ENCODE data around the gene NUBP1.
"Not testable (repeated sequence)": the region's sequence is repeated elsewhere in the genome, so short reads cannot be mapped to it uniquely, and the experiment has no call there.

NUBP1 gene

GRCh38 chr16:10738231-10739077 lies 5.2 kb upstream of the NUBP1 start:
- no peaks in the 10 kb centered on the region for H3K36me3 ChIP-seq (ENCODE audit: control insufficient read depth, insufficient read depth, low read length)
- H3K79me2 ChIP-seq (ENCODE audit: control insufficient read depth, insufficient read depth, low read length): no peaks in the 10 kb centered on the region
- H2BK120ac ChIP-seq (ENCODE audit: low read depth, low read length): no peak overlapping the region
- no peak overlapping the region for H2BK15ac ChIP-seq (replicated peaks; ENCODE audit: low read depth)
- WGBS (ENCODE audit: extremely low coverage, insufficient coverage, low lambda C conversion rate): no CpG with 5 or more reads among the region's 12 CpGs
- H3K4me1 ChIP-seq (ENCODE audit: control insufficient read depth, low read depth, low read length): no peaks in the 10 kb centered on the region
- H2AK5ac ChIP-seq (ENCODE audit: low read length): no peak overlapping the region
- H2BK5ac ChIP-seq (ENCODE audit: low read length): no peak overlapping the region
- peak; percentile 71 for DNase-seq
- H3K56ac ChIP-seq (ENCODE audit: low read length): no peak overlapping the region
- H3K27ac ChIP-seq (ENCODE audit: low read depth, low read length): no peak overlapping the region
- no peaks in the 10 kb centered on the region for H3K27me3 ChIP-seq (ENCODE audit: insufficient read depth, low read length, poor library complexity)
- no peak overlapping the region for H4K8ac ChIP-seq (ENCODE audit: low read depth, low read length)
- no peaks in the 10 kb centered on the region for H3K79me1 ChIP-seq (ENCODE audit: low read length)
- H4K5ac ChIP-seq (ENCODE audit: low read length): no peak overlapping the region
- H3K9ac ChIP-seq (ENCODE audit: low read length): no peak overlapping the region
- no peak overlapping the region for H3K4me2 ChIP-seq (ENCODE audit: low read length)
- no peak overlapping the region for H3K18ac ChIP-seq (ENCODE audit: low read length)
- no peak overlapping the region for H3K4me3 ChIP-seq (ENCODE audit: low read length)
- H3K23ac ChIP-seq (ENCODE audit: low read length): no peak overlapping the region
- H3K4ac ChIP-seq (ENCODE audit: low read depth, low read length): no peak overlapping the region

DNA sequence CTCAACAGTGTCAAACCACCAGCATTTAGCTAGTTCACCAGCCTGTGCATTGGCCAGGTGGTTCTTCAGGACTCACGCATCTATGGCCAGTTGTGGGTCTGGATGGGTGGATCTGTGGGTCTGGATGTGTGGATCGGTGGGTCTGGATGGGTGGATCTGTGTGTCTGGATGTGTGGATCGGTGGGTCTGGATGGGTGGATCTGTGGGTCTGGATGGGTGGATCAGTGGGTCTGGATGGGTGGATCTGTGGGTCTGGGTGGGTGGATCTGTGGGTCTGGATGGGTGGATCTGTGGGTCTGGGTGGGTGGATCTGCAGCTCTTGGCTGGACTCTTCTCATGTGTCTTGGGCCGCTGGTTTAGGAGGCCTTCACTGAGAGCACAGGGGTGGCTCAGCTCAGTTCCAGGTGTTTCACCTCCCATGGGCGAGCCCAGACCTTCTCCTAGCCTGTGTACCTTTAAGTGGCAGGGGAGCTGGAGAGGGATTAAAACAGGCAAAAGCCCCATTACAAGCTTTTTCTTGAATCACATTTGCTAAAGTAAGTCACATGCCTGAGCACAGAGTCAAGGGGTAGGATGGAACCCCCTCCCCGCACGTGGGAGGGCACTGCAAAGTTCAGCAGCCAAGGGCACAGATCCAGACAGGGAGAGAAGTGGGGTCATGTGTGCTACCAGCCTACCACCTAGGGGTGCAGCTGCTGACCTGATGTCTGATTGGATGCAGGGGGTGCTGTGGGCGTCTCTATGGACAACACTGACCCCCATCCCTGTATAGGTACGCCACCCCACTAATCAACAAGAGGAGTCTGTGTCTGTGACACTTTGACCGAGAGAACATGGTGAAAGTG lies 3.4 kb upstream of the NUBP1 start:
- no CpG with 5 or more reads among the region's 10 CpGs for WGBS (ENCODE audit: extremely low coverage, insufficient coverage, low lambda C conversion rate)

DNA sequence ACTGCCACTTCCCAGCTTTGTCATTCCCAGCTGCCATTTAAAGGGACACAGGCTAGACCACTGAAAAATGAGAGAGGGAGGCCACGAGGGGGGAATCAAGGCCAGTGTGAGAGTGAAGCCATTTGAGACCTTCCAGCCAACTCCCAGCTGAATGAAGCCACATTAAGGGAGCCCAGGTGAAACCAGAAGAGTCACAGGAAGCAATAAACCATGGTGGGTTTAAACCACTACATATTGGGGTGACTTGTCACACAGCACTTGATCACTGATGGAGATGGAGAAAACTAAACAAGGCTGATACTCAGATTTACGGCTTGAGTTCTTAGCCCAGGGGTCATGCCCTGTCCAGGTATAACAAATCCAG lies 2.8 kb upstream of the NUBP1 start:
- H3K36me3 ChIP-seq (ENCODE audit: control insufficient read depth, insufficient read depth, low read length): no peaks in the 10 kb centered on the region
- H2BK120ac ChIP-seq (ENCODE audit: low read depth, low read length): no peak overlapping the region
- H3K4me1 ChIP-seq (ENCODE audit: control insufficient read depth, low read depth, low read length): peaks cover 2% of the 10 kb centered on the region
- no peaks in the 10 kb centered on the region for H3K27me3 ChIP-seq (ENCODE audit: insufficient read depth, low read length, poor library complexity)
- no peaks in the 10 kb centered on the region for H3K79me1 ChIP-seq (ENCODE audit: low read length)
- H3K23ac ChIP-seq (ENCODE audit: low read length): no peak overlapping the region
- no peak overlapping the region for H3K18ac ChIP-seq (ENCODE audit: low read length)
- H4K8ac ChIP-seq (ENCODE audit: low read depth, low read length): no peak overlapping the region
- H3K27ac ChIP-seq (ENCODE audit: low read depth, low read length): no peak overlapping the region
- no peak for DNase-seq
- no peak overlapping the region for H2BK5ac ChIP-seq (ENCODE audit: low read length)
- no peak overlapping the region for H3K4ac ChIP-seq (ENCODE audit: low read depth, low read length)
- no CpG with 5 or more reads among the region's 2 CpGs for WGBS (ENCODE audit: extremely low coverage, insufficient coverage, low lambda C conversion rate)
- no peak overlapping the region for H2AK5ac ChIP-seq (ENCODE audit: low read length)
- H3K4me2 ChIP-seq (ENCODE audit: low read length): no peak overlapping the region
- no peak overlapping the region for H3K56ac ChIP-seq (ENCODE audit: low read length)
- H2BK15ac ChIP-seq (replicated peaks; ENCODE audit: low read depth): no peak overlapping the region
- H4K5ac ChIP-seq (ENCODE audit: low read length): no peak overlapping the region
- no peak overlapping the region for H3K9ac ChIP-seq (ENCODE audit: low read length)
- H3K79me2 ChIP-seq (ENCODE audit: control insufficient read depth, insufficient read depth, low read length): no peaks in the 10 kb centered on the region
- no peak overlapping the region for H3K4me3 ChIP-seq (ENCODE audit: low read length)

More for the DNA sequence above, 3.4 kb upstream of the NUBP1 start:
- Histone ChIP-seq H3K36me3 (ENCODE audit: control insufficient read depth, insufficient read depth, low read length) (no peaks in the 10 kb centered on the region), H3K9ac (ENCODE audit: low read length) (no peak overlapping the region), H3K4me3 (ENCODE audit: low read length) (no peak overlapping the region), H3K4ac (ENCODE audit: low read depth, low read length) (no peak overlapping the region), H3K23ac (ENCODE audit: low read length) (no peak overlapping the region), H3K4me2 (ENCODE audit: low read length) (no peak overlapping the region), H3K79me2 (ENCODE audit: control insufficient read depth, insufficient read depth, low read length) (no peaks in the 10 kb centered on the region), H2BK15ac (replicated peaks; ENCODE audit: low read depth) (no peak overlapping the region), H3K27ac (ENCODE audit: low read depth, low read length) (no peak overlapping the region), H3K4me1 (ENCODE audit: control insufficient read depth, low read depth, low read length) (peaks cover 2% of the 10 kb centered on the region), H3K18ac (ENCODE audit: low read length) (no peak overlapping the region), H3K27me3 (ENCODE audit: insufficient read depth, low read length, poor library complexity) (no peaks in the 10 kb centered on the region), H3K79me1 (ENCODE audit: low read length) (no peaks in the 10 kb centered on the region), H4K5ac (ENCODE audit: low read length) (no peak overlapping the region), H2BK5ac (ENCODE audit: low read length) (no peak overlapping the region), H2BK120ac (ENCODE audit: low read depth, low read length) (no peak overlapping the region), H3K56ac (ENCODE audit: low read length) (no peak overlapping the region), H2AK5ac (ENCODE audit: low read length) (no peak overlapping the region), H4K8ac (ENCODE audit: low read depth, low read length) (no peak overlapping the region)
- DNase-seq: no peak

GRCh38 chr16:10741249-10741648 lies 2.4 kb upstream of the NUBP1 start:
- H3K79me2 ChIP-seq (ENCODE audit: control insufficient read depth, insufficient read depth, low read length); H4K8ac ChIP-seq (ENCODE audit: low read depth, low read length); H3K23ac ChIP-seq (ENCODE audit: low read length); H2BK5ac ChIP-seq (ENCODE audit: low read length); H3K79me1 ChIP-seq (ENCODE audit: low read length); H2BK15ac ChIP-seq (replicated peaks; ENCODE audit: low read depth); H3K36me3 ChIP-seq (ENCODE audit: control insufficient read depth, insufficient read depth, low read length); H3K18ac ChIP-seq (ENCODE audit: low read length); H3K27ac ChIP-seq (ENCODE audit: low read depth, low read length); H2BK120ac ChIP-seq (ENCODE audit: low read depth, low read length); DNase-seq; H3K4me2 ChIP-seq (ENCODE audit: low read length); H4K5ac ChIP-seq (ENCODE audit: low read length); H3K4me1 ChIP-seq (ENCODE audit: control insufficient read depth, low read depth, low read length); H3K56ac ChIP-seq (ENCODE audit: low read length); H2AK5ac ChIP-seq (ENCODE audit: low read length); H3K4ac ChIP-seq (ENCODE audit: low read depth, low read length); H3K4me3 ChIP-seq (ENCODE audit: low read length); H3K27me3 ChIP-seq (ENCODE audit: insufficient read depth, low read length, poor library complexity); H3K9ac ChIP-seq (ENCODE audit: low read length): not testable (repeated sequence)
- no CpG with 5 or more reads among the region's 10 CpGs for WGBS (ENCODE audit: extremely low coverage, insufficient coverage, low lambda C conversion rate)

- H2AK5ac ChIP-seq (ENCODE audit: low read length): no peak overlapping the region
- no peak overlapping the region for H3K18ac ChIP-seq (ENCODE audit: low read length)
- no peak overlapping the region for H2BK120ac ChIP-seq (ENCODE audit: low read depth, low read length)
- H3K79me1 ChIP-seq (ENCODE audit: low read length): no peaks in the 10 kb centered on the region
- peaks cover 2% of the 10 kb centered on the region for H3K4me1 ChIP-seq (ENCODE audit: control insufficient read depth, low read depth, low read length)
- H3K27ac ChIP-seq (ENCODE audit: low read depth, low read length): no peak overlapping the region
- no peak overlapping the region for H2BK5ac ChIP-seq (ENCODE audit: low read length)
- no peaks in the 10 kb centered on the region for H3K79me2 ChIP-seq (ENCODE audit: control insufficient read depth, insufficient read depth, low read length)
- H2BK15ac ChIP-seq (replicated peaks; ENCODE audit: low read depth): no peak overlapping the region
- H3K9ac ChIP-seq (ENCODE audit: low read length): no peak overlapping the region
- H3K56ac ChIP-seq (ENCODE audit: low read length): peak overlapping the region; percentile 7
- no peak overlapping the region for H4K8ac ChIP-seq (ENCODE audit: low read depth, low read length)
- WGBS (ENCODE audit: extremely low coverage, insufficient coverage, low lambda C conversion rate): no CpG with 5 or more reads among the region's 4 CpGs
- no peaks in the 10 kb centered on the region for H3K27me3 ChIP-seq (ENCODE audit: insufficient read depth, low read length, poor library complexity)
- no peak overlapping the region for H3K4me2 ChIP-seq (ENCODE audit: low read length)
- no peak overlapping the region for H3K23ac ChIP-seq (ENCODE audit: low read length)
- no peak overlapping the region for H3K4ac ChIP-seq (ENCODE audit: low read depth, low read length)
- no peaks in the 10 kb centered on the region for H3K36me3 ChIP-seq (ENCODE audit: control insufficient read depth, insufficient read depth, low read length)
- no peak overlapping the region for H4K5ac ChIP-seq (ENCODE audit: low read length)
- no peak overlapping the region for H3K4me3 ChIP-seq (ENCODE audit: low read length)
- DNase-seq: no peak
These were observed 1.8 kb upstream of the NUBP1 start for GRCh38 chr16:10741844-10742243.

Data from mesendoderm (in vitro differentiated cells).